ENCODE data around the gene CSNK2B. TPM values are rescaled to one million over a fixed set of nuclear protein-coding genes. Genes with fewer than 3 reads are reported as not detected.
A peak's percentile ranks its signal among the peaks of the same experiment; 100 is the strongest.

Gene CSNK2B
- total and polyA plus RNA-seq, 10 of the 15 experiments (the other 5 are each of a cell fraction or from before 2014, with no cell fraction given) = 56.3 to 405 (median 286) TPM

DNA sequence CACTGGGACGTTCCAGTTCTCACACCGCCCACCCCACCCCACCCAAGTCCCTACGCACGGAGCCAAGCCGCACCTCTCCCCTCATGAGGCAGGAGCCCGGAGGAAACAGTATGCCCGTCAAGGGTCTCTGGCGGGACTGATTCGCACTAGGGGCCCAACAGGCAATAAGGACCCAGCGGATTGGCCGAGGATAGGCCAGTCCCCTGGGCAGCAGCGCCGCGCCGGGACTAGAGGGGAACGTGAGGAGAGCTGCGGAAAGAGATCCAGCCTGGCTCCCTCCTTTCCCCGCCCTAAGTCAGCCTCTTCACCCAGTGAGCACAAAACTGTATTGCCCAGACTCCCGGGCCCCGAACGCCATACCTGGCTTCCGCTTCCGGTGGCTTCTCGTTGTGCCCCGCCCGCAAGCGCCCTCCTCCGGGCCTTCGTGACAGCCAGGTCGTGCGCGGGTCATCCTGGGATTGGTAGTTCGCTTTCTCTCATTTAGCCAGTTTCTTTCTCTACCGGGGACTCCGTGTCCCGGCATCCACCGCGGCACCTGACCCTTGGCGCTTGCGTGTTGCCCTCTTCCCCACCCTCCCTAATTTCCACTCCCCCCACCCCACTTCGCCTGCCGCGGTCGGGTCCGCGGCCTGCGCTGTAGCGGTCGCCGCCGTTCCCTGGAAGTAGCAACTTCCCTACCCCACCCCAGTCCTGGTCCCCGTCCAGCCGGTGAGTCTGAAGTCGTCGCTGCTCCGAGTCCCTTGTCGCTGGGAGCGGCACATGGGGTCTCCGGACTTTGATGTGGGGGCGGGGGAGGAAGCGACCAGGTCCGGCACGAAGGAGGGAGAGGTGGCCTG, at the start of gene CSNK2B (continued):
- TF ChIP-seq ZNF384 (IDR thresholded peaks at IDR 0.05; ENCODE audit: borderline replicate concordance, low read depth, low read length) (no peak), NFIC (IDR thresholded peaks at IDR 0.05; ENCODE audit: low read depth, low read length) (no peak), ESRRA (IDR thresholded peaks at IDR 0.05; ENCODE audit: low read length) (no peak), TCF7 (IDR thresholded peaks at IDR 0.05; ENCODE audit: borderline replicate concordance) (0 out of 2 replicates have a peak, but pooled peaks have one; percentile 23), MYC (IDR thresholded peaks at IDR 0.05; ENCODE audit: insufficient read depth, insufficient read length, insufficient replicate concordance, low read length, severe bottlenecking) (no peak), SMC3 (IDR thresholded peaks at IDR 0.05; ENCODE audit: borderline replicate concordance, low read length) (no peak), ZBED1 (IDR thresholded peaks at IDR 0.05; ENCODE audit: borderline replicate concordance) (no peak), ASH2L (IDR thresholded peaks at IDR 0.05; ENCODE audit: borderline replicate concordance, low read depth) (no peak), HDAC2 (IDR thresholded peaks at IDR 0.05) (no peak), CREB1 (IDR thresholded peaks at IDR 0.05; ENCODE audit: low read depth) (peak; percentile 91), NFXL1 (IDR thresholded peaks at IDR 0.05; ENCODE audit: borderline replicate concordance) (no peak), FOXK2 (IDR thresholded peaks at IDR 0.05) (no peak), SUZ12 (IDR thresholded peaks at IDR 0.05; ENCODE audit: unreplicated experiment) (no peak), BMI1 (IDR thresholded peaks at IDR 0.05; ENCODE audit: borderline replicate concordance) (no peak), RAD21 (IDR thresholded peaks at IDR 0.05; ENCODE audit: insufficient read depth, low read depth, low read length) (no peak), CBFB (IDR thresholded peaks at IDR 0.05; ENCODE audit: low read depth) (0 out of 2 replicates have a peak, but pooled peaks have one; percentile 8)
- TF ChIP-seq, protein P1, sequence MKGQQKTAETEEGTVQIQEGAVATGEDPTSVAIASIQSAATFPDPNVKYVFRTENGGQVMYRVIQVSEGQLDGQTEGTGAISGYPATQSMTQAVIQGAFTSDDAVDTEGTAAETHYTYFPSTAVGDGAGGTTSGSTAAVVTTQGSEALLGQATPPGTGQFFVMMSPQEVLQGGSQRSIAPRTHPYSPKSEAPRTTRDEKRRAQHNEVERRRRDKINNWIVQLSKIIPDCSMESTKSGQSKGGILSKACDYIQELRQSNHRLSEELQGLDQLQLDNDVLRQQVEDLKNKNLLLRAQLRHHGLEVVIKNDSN (IDR thresholded peaks at IDR 0.05; ENCODE audit: borderline replicate concordance, extremely low read length, insufficient read depth, low read depth, low read length) = peak; percentile 38
- TF ChIP-seq, protein P2, sequence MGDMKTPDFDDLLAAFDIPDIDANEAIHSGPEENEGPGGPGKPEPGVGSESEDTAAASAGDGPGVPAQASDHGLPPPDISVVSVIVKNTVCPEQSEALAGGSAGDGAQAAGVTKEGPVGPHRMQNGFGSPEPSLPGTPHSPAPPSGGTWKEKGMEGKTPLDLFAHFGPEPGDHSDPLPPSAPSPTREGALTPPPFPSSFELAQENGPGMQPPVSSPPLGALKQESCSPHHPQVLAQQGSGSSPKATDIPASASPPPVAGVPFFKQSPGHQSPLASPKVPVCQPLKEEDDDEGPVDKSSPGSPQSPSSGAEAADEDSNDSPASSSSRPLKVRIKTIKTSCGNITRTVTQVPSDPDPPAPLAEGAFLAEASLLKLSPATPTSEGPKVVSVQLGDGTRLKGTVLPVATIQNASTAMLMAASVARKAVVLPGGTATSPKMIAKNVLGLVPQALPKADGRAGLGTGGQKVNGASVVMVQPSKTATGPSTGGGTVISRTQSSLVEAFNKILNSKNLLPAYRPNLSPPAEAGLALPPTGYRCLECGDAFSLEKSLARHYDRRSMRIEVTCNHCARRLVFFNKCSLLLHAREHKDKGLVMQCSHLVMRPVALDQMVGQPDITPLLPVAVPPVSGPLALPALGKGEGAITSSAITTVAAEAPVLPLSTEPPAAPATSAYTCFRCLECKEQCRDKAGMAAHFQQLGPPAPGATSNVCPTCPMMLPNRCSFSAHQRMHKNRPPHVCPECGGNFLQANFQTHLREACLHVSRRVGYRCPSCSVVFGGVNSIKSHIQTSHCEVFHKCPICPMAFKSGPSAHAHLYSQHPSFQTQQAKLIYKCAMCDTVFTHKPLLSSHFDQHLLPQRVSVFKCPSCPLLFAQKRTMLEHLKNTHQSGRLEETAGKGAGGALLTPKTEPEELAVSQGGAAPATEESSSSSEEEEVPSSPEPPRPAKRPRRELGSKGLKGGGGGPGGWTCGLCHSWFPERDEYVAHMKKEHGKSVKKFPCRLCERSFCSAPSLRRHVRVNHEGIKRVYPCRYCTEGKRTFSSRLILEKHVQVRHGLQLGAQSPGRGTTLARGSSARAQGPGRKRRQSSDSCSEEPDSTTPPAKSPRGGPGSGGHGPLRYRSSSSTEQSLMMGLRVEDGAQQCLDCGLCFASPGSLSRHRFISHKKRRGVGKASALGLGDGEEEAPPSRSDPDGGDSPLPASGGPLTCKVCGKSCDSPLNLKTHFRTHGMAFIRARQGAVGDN (IDR thresholded peaks at IDR 0.05) = no peak; the same call in 1 of the 2 replicates
- TF ChIP-seq, protein P3, sequence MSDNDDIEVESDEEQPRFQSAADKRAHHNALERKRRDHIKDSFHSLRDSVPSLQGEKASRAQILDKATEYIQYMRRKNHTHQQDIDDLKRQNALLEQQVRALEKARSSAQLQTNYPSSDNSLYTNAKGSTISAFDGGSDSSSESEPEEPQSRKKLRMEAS (IDR thresholded peaks at IDR 0.05; ENCODE audit: low read depth, low read length) = peak; percentile 14; the same call in 1 of the 2 replicates
- TF ChIP-seq, protein P4, sequence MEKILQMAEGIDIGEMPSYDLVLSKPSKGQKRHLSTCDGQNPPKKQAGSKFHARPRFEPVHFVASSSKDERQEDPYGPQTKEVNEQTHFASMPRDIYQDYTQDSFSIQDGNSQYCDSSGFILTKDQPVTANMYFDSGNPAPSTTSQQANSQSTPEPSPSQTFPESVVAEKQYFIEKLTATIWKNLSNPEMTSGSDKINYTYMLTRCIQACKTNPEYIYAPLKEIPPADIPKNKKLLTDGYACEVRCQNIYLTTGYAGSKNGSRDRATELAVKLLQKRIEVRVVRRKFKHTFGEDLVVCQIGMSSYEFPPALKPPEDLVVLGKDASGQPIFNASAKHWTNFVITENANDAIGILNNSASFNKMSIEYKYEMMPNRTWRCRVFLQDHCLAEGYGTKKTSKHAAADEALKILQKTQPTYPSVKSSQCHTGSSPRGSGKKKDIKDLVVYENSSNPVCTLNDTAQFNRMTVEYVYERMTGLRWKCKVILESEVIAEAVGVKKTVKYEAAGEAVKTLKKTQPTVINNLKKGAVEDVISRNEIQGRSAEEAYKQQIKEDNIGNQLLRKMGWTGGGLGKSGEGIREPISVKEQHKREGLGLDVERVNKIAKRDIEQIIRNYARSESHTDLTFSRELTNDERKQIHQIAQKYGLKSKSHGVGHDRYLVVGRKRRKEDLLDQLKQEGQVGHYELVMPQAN (conservative IDR thresholded peaks at IDR 0.05) = peak; percentile 63
- TF ChIP-seq, protein P5, sequence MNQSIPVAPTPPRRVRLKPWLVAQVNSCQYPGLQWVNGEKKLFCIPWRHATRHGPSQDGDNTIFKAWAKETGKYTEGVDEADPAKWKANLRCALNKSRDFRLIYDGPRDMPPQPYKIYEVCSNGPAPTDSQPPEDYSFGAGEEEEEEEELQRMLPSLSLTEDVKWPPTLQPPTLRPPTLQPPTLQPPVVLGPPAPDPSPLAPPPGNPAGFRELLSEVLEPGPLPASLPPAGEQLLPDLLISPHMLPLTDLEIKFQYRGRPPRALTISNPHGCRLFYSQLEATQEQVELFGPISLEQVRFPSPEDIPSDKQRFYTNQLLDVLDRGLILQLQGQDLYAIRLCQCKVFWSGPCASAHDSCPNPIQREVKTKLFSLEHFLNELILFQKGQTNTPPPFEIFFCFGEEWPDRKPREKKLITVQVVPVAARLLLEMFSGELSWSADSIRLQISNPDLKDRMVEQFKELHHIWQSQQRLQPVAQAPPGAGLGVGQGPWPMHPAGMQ (IDR thresholded peaks at IDR 0.05; ENCODE audit: borderline replicate concordance) = no peak
